HG03108 (cell line): ENCODE data around the gene CARS1.
"Not testable (repeated sequence)": the region's sequence is repeated elsewhere in the genome, so short reads cannot be mapped to it uniquely, and the experiment has no call there.

ENCODE experiments used
- ATAC-seq: cut with Tn5 transposase; IDR thresholded peaks from one replicate; pipeline ENCODE4 v1.9.1; 2021; ENCODE audit warnings: moderate library complexity; ENCODE audit not compliant: unreplicated experiment

The CARS1 gene

DNA sequence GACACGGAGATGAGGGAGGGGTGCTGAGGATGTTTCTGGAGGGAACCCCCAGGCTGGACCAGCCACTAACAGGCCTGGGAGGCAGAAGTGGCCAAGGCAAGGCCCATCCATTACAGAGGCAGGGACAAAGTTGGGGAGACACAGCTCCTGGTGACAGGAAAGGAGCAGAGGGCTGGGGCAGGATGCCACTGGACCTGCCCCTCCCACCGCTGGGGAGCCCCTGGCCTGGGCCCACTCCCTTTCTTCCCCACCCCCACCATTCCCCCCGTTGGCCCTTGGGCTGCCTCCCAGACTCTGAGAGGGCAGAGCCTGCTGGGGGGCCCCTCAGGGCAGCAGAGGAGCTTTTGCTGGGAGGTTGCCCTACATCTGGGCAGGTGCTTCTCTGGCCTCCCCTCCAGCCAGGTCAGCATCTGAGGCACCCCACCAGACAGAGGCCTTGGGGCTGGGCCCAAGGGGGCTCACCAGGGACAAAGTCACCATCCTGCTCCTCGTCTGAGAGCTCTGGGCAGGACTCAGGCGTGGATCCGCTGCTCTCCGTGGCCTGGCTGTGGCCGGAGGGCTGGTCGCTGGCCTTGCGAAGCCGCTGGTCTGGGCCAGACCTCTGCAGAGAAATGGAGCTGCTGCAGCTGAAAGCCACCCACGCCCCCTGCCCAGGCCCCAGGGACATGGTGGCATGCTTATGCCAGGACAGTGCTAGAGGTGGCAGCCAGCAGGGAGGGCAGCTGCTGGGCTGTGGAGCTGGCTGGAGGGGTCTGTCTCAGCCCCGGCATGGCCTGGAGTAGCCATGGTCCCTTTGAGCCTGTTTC is 33.1 kb upstream of the CARS1 start:
- no peak for ATAC-seq

DNA sequence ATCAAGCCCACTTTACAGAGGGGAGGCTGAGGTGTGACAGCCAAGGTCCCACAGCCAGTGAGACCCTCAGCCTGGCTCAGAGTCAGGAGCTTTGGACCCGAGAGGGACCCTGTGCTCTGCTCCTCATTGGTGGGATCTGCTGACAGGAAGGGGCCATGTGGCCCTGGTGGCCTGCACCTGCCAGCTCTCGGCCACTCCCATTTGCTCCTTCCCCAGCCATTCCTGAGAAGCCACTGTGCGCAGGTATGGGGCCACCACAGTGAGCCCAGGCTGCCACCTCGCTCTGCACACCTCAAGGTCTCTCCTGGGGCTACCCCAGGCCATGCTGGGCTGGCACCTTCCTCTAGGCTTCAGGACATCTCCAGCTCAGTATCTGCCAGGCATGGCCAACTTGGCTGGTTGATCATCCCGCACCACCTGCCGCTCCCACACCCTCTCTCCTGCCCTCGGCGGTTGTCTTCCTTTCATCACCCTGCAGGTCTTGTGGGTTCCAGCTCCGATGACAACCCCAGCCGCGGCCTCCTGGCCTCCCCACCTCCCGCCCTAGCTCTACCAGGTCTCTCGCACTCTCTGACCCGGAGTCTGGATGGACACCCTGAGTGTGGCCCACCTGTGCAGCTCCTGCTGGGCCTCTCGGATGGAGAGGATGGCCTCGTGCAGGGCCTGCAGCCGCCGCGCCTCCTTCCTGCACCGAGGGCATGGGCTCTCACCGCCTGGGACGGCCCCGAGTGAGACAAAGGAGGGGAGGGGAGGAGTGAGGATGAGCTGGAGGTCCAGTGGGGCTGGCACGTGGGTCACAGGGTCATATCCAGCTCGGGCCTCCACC is 32.2 kb upstream of the CARS1 start:
- ATAC-seq, result no peak

DNA sequence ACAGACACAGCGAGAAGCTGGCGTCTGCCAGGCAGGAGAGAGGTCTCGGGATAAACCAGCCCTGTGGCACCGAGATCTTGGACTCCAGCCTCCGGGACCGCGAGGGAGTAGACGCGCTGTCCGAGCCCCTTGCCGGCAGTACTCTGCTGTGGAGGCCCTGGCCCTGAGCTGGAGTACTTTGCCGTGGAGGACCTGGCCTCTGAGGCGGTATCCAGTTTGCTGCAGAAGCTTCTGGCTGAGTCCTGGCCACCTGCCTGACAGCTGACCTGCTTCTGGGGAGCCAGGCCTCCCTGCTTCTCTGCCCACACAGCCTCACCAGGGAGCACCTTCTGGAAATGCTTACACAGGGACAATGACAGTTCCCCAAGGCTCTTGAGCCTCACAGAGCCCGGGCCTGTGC is 31.6 kb upstream of the CARS1 start:
- ATAC-seq, result no peak

DNA sequence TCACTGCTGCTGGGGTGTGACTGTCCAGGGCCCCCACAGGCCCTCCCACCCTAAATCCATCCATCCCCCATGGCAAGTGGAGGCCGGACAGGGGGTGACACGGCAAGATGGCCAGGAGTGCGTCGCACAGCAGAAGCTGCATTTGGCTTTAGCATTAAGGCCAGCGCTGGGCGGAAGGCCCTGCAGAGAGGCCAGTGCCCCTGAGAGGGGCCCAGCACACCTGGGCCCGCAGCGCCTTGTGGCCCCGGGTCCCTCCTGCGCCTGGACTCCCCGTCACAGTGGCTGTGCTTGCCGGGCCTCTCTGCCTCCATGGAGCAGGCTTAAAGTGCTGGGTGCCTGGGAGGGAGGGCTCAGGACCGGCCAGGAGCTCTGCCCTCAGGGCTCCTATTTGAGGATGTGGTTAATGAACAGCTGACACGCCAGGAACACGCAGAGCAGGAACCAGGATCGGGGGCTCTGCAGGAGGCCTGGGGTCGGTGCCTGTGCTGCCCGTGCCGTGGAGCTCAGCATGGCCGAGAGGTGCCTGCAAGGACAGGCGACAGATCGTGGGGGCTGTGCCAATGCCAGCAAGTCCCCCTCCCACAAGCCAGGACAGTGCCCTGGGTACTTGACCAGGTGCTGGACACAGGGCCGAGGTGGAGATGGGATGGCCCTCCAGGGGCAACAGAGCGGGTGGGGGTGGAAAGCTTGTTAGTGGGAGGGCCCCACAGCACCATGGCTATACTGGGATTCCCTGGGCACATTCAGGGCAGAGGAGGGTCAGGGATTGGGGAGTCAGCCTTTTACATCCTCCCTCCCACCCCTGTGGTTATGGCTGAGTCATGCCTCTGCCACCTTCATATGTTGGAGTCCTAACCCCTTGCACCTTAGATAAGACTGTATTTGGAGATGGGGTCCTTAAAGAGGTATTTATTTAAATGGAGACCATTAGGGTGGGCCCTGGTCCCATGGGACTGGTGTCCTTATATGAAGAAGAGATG is 30.9 kb upstream of the CARS1 start:
- ATAC-seq, result no peak

DNA sequence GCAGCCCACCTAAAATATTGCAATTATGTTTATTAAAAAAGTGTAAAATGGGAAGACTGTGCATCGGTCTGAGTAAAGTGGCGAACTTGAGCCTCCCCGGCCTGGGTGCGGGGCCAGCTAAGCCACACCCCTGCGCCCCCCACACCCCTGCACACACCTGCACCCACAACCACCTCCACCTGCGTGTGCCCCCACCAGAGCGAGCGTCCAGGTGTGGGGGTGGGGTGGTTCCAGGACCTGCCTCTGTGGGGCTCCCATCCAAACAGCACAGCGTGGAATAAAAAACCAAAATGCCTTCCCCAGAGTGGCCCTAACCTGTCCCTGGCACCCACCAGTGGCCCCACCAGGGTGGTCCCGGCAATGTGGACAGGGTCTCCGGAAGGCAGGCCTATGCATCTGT is 30.1 kb upstream of the CARS1 start:
- ATAC-seq, result no peak

DNA sequence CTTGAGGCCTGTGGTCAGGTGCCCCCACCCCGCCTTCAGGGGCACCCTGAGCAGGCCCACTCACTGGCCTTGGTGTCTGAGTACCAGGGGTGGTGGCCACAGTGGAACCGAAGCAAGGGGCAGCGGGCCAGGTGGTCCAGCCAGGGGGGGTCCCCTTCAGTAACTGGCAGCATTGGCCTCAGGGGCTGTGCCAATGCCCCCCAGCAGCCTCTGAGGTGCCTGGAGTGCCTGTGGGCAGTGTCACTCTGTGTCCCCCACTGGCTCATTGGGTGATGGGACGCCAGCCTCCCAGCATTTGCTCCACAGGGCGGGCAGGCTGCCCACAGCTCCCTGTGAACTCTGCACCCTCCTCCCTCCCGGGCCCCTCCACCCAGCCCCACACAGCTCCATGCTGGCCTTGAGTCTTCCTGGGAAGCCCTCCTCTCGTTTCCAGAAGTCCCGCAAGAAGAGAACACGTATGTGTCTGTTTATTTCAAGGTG is 29.5 kb upstream of the CARS1 start:
- no peak for ATAC-seq

DNA sequence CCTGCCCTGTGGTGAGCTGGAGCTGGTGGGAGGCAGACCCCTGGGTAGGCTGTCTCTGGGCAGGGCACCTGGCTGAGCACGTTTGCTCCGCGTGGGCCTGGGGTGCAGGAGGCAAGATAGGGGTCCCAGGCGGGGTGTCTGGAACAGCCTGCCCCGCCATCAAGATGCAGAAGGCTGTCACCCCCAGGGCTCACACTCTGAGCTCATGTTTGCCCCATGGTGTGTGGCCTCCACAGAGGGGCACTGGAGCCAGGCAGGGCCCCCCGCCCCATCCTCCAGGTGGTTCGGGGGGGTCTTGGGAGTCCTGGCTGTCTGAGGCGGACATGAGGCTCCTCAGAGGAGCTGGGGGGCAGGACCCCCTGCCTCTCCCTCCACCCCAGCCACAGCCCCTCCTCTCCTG is 28.9 kb upstream of the CARS1 start:
- no peak for ATAC-seq

DNA sequence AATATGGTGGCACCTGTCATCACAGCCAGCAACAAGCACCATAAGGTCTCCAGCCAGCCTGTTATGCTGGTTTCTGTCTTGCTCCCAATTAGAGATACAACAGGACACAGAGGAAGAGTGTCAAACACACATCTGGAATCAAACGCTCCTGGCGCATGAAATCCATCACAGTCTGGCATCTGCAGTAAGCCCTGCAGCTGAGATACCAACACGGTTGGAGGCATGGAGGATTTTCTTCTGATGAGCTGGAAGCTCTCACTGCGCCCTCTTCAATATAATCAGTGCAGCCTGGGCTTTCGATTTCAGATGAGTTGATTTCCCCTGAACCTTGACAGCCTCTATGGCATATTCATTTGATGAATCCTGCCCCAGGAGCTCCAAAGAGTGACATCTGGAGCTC is 27.8 kb upstream of the CARS1 start:
- no peak for ATAC-seq

DNA sequence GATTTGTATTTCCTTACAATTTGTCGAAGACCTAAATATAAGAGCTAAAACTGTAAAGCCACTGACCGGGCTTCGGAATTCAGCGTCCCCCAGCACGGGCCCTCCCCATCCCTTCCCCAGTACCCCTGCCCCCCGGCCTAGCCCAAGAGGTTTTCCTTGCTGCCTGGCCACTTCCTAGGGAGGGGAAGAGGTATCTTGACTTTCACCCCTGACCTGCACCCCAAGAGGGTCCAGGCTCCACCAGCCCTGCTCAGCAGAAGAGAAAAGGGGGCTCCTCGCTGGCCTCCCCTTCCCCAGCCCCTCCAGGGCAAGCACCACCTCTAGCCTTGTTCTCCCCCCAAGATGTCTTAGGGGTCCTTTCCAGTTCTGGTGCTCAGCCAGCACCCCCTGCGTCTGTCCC is 26.1 kb upstream of the CARS1 start:
- no peak for ATAC-seq

DNA sequence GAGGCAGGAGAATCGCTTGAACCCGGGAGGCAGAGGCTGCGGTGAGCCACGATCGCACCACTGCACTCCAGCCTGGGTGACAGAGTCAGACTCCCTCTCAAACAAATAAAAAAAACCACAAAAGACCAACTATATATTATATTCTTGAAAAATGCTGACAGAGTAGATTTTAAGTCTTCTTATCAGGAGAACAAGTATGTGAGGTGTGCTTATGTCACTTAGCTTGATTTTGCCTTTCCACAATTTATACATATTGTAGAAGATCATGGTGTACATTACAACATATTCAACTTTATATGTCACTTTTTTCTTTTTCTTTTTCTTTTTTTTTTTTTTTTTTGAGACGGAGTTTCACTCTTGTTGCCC is 24.1 kb upstream of the CARS1 start:
- no peak for ATAC-seq

DNA sequence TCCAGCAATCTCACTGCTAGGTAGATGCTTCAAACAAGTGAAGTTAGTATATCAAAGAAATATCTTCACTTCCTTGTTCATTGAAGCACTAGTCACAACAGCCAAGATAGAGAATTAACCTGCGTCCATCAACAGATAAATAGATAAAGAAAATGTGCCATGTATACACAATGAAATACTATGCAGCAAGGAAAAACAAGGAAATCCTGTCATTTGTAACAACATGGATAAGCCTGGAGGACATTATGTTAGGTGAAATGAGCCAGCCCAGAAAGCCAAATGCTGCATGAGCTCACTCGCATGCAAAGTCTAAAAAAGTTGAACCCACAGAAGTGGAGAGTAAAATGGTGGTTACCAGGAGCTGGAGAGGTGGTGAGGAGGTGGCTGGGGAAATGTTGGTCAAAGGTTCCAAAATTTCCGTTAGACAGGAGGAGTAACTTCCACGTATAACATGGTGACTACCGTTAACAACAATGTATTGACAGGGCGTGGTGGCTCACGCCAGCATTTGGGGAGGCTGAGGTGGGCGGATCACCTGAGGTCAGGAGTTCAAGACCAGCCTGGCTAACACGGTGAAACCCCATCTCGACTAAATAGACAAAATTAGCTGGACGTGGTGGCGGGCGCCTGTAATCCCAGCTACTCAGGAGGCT is 23.6 kb upstream of the CARS1 start:
- ATAC-seq, result no peak

DNA sequence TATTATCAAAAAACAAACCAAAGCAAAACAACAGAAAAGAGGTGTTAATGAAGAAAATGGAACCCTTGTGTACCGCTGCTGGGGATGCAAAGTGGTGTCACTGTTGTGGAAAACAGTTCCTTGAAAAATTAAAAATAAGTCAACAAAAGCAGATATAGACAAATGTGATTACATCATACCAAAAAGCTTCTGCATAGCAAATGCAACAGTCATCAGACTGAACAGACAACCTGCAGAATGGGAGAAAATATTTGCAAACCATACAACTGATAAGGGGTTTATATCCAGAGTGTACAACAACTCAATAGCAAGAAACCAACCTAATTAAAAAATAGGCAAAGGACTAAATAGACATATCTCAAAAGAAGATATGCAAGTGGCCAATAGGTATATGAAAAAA is 22.9 kb upstream of the CARS1 start:
- no peak for ATAC-seq

DNA sequence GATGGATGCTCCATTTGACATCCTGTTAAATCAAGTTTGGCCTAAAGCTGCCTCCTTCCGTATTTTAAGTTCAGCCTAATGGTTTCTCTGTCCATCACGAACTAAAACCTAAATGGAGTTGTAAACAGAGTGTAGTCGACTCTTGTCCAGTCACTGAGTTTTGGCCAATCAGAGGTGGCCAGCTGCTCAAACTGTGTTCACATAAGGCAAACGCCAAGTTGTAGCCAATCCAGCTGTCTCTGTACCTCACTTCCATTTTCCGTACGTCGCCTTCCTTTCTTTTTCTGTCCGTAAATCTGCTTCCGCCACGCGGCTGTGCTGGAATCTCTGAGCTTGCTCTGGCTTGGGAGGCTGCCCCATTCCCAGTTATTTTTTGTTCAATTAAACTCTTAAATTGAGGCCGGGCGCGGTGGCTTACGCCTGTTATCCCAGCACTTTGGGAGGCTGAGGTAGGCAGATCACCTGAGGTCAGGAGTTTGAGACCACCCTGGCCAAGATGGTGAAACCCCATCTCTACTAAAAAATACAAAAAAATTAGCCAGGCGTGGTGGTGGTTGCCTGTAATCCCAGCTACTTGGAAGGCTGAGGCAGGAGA is 20.7 kb upstream of the CARS1 start:
- no peak for ATAC-seq

DNA sequence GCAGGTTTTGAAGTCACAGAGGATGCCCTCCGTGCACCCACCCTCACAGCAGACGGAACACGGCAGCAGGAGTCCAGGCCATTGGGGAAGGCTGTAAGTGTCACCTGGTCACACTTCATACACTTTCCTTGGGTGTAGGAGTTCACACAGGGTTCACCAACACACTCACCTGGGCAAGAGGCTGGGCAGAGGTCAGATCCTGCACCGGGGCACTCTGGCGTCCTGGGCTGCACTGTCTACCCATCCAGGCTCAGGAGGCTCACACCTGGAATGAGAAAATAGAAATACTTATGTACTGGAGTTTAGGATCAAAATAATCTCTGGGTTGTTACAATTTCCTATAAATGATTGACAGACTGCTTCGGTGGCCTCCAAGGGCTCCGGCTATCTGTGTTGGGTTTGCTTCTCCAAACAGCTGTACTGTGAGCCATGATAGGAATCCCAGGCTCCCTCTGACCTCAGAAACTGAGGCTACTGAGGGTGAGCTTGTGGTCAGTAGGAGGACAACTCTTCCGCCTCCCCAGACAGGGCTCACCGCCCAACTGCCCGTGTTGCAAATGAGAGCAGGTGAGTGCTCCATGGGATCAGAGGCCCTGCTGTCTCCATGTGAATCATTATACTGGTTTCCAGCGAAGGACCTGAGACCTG is 20.1 kb upstream of the CARS1 start:
- ATAC-seq, result no peak

DNA sequence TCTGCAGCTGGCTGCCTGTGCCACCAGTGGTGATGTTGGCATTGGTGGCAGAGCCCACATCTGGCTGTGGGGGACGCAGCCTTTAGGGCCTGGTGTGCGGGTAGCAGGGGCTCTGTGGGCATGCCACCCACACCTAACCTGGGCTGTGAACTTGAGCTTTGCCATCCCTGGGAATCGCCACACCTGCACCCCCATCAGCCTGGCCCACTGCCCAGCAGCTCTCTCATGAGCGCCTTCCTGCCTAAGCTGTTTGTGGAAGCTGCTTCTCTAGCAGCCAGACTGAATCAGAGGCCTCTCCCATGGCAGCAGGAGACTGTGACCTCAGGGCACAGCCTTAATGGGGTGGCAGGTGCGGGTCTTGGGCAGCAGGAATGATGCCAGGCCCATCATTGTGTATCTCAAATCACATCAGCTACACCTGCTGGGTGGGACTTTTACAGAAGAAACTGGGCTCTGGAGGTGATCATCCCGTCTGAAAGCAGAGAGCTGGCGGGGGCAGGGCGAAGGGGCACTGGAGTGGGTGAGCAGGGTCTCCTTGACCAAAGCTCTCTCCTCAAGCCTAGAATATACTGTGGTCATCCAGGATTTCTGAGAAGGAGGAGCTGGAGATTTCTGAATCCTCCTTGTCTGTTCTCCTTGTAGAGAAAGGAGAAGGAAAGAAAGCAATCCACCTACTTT is 17.8 kb upstream of the CARS1 start:
- no peak for ATAC-seq

DNA sequence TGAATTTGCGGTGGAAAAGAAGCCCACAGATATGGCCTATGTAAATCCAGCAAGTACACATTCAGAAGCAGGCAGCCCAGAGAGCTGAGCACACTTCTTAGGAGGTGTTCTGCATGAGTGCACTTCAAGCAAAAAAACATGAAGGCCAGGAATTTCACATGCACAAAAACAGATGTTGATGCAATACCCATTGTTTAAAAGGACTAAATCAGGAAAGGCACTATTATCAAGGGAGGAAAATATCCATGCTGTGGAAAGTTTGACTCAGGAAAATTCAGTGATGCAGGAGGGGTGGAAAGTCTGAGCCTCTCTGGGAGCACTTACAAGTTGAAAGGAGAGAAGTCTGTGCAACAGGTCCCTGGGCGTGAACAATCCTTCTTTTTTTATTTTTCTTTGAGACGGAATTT is 15.8 kb upstream of the CARS1 start:
- no peak for ATAC-seq

DNA sequence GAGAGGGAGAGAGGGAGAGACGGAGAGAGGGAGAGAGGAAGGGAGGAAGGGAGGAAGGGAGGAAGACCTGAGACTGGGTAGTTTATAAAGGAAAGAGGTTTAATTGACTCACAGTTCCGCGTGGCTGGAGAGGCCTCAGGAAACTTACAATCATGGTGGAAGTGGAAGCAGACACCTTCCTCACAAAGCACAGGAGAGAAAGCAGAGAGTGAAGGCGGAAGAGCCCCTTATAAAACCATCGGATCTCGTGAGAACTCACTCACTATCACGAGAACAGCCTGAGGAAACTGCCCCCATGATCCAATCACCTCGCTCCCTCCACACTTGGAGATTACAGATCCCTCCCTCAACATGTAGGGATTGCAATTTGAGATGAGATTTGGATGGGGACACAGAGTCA is 12.2 kb upstream of the CARS1 start:
- ATAC-seq, result no peak

DNA sequence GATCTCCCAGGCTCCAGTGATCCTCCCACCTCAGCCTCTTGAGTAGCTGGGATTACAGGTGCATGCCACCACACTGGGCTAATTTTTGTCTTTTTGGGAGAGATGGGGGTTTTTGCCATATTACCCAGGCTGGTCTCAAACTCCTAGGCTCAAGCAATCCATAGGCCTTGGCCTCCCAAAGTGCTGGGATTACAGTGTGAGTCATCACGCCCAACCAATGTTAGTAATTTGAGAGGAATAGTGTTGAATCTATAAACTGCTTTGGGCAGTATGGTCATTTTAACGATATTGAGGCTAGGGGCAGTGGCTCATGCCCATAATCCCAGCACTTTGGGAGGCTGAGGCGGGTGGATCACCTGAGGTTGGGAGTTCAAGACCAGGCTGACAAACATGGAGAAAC is 9.1 kb upstream of the CARS1 start:
- not testable (repeated sequence) for ATAC-seq

DNA sequence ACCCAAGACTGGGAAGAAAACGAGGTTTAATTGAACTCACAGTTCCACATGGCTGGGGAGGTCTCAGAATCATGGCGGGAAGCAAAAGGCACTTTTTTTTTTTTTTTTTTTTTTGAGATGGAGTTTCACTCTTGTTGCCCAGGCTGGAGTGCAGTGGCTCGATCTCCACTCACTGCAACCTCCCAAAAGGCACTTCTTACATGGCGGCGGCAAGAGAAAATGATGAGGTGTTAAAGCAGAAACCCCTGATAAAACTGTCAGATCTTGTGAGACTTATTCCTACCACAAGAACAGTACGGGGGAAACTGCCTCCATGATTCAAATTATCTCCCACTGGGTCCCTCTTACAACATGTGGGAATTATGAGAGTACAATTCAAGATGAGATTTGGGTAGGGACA is 7.5 kb upstream of the CARS1 start:
- not testable (repeated sequence) for ATAC-seq
